Testis (tissue), 3 donors: ENCODE data around the gene GASK1A. TPM values are rescaled to one million over a fixed set of nuclear protein-coding genes. Genes with fewer than 3 reads are reported as not detected.

Source experiments
- DNase-seq: peaks from one replicate; pipeline ENCODE4 v3.0.0-alpha.2; 2019
- H3K27ac ChIP-seq, 2 donors: fragments of 200-600 bp; sonication (generic); one replicate each; pipeline ENCODE4 v1.5.1; 2019
- H3K27me3 ChIP-seq: fragments of 200-600 bp; sonication (generic); one replicate; pipeline ENCODE4 v1.5.1; 2019
- H3K36me3 ChIP-seq: fragments of 200-600 bp; sonication (generic); one replicate; pipeline ENCODE4 v1.5.1; 2017; ENCODE audit warnings: low read depth; ENCODE audit errors: missing control alignments
- H3K4me1 ChIP-seq: fragments of 200-600 bp; sonication (generic); one replicate; pipeline ENCODE4 v1.5.1; 2019
- H3K4me3 ChIP-seq, 2 donors: fragments of 200-600 bp; sonication (generic); one replicate each; pipeline ENCODE4 v1.5.1; 2017 to 2019
- H3K9me3 ChIP-seq: fragments of 200-600 bp; sonication (generic); one replicate; pipeline ENCODE4 v1.5.1; 2017
- CTCF ChIP-seq, 3 experiments: fragments of 450-650 bp in 2 of 3; fragments of 200-600 bp in 1 of 3; sonication (generic) in 1 of 3; IDR thresholded peaks; one replicate each; pipeline ENCODE4 v1.5.1; 2016 to 2019; ENCODE audit warnings: antibody characterized with exemption in 3 of 3, mild to moderate bottlenecking in 2 of 3, moderate library complexity in 1 of 3
- POLR2A ChIP-seq: fragments of 450-650 bp; IDR thresholded peaks from one replicate; pipeline ENCODE4 v1.6.1; 2017; ENCODE audit warnings: antibody characterized with exemption, mild to moderate bottlenecking, moderate library complexity
- WGBS, 2 donors: methylation state at CpG; one replicate each; pipeline ENCODE4 v1.1.5; 2018; 5-methylcytosine and 5-hydroxymethylcytosine counted together
- intact Hi-C: fragments of 100-400 bp; cut with DNase I; formaldehyde crosslinking; loops from one replicate; pipeline ENCODE4 v1.15.1; 2023; ENCODE audit warnings: low total_unique reads
- polyA plus RNA-seq: library from polyadenylated mRNA; stranded (reverse); fragments of 350-450 nt; fragmentation: Illumina TruSeq; extraction: RNeasy Lipid Tissue Mini Kit (QIAGEN cat#74804); gene quantifications from one replicate; pipeline ENCODE4 v1.2.3, GENCODE V29; 2014; ENCODE audit warnings: low read depth, low replicate concordance; ENCODE audit not compliant: insufficient read depth
- total RNA-seq, 2 donors: library from RNA; depleted of rRNA; stranded (reverse); fragments of >200 nt; gene quantifications; one replicate each; pipeline ENCODE4 v1.2.3, GENCODE V29; 2016

GASK1A gene
- total and polyA plus RNA-seq, 3 donors from 2014 or later, result 6.2 to 22.2 (median 18.7) TPM

GRCh38 chr3:43055806-43056770 lies 77.0 kb downstream of the GASK1A start:
- Histone ChIP-seq H3K27ac (no peak overlapping the region), H3K36me3 (no peaks in the 10 kb centered on the region), H3K4me3 (no peak overlapping the region), H3K4me1 (no peaks in the 10 kb centered on the region), H3K27me3 (no peaks in the 10 kb centered on the region), H3K9me3 (no peaks in the 10 kb centered on the region)
- DNase-seq, result no peak
- TF ChIP-seq CTCF (IDR thresholded peaks at IDR 0.05) (no peak), POLR2A (no peak)
- intact Hi-C loops, result no loop called here
- 90 to 94% methylated on average over 15 of the region's 15 CpGs for WGBS, 2 donors

GRCh38 chr3:43059456-43059855 lies 80.3 kb downstream of the GASK1A start:
- H3K4me1 ChIP-seq, result no peaks in the 10 kb centered on the region
- H3K27me3 ChIP-seq, result no peaks in the 10 kb centered on the region
- intact Hi-C loops, result no loop called here
- H3K27ac ChIP-seq, result no peak overlapping the region
- no peak overlapping the region for H3K4me3 ChIP-seq
- H3K9me3 ChIP-seq, result no peaks in the 10 kb centered on the region
- no peak for DNase-seq
- 86 to 87% methylated on average over 1 of the region's 1 CpG for WGBS, 2 donors
- no peak for TF ChIP-seq POLR2A
- TF ChIP-seq CTCF (IDR thresholded peaks at IDR 0.05), result no peak
- H3K36me3 ChIP-seq, result no peaks in the 10 kb centered on the region

GRCh38 chr3:43061101-43061895 lies 82.2 kb downstream of the GASK1A start:
- Histone ChIP-seq H3K4me3 (no peak overlapping the region), H3K9me3 (no peaks in the 10 kb centered on the region), H3K27ac (no peak overlapping the region), H3K4me1 (no peaks in the 10 kb centered on the region), H3K27me3 (no peaks in the 10 kb centered on the region), H3K36me3 (no peaks in the 10 kb centered on the region)
- intact Hi-C loops, result no loop called here
- DNase-seq, result no peak
- no peak for TF ChIP-seq CTCF (IDR thresholded peaks at IDR 0.05)
- no peak for TF ChIP-seq POLR2A
- WGBS, 2 donors, result 82 to 89% methylated on average over 8 of the region's 8 CpGs

DNA sequence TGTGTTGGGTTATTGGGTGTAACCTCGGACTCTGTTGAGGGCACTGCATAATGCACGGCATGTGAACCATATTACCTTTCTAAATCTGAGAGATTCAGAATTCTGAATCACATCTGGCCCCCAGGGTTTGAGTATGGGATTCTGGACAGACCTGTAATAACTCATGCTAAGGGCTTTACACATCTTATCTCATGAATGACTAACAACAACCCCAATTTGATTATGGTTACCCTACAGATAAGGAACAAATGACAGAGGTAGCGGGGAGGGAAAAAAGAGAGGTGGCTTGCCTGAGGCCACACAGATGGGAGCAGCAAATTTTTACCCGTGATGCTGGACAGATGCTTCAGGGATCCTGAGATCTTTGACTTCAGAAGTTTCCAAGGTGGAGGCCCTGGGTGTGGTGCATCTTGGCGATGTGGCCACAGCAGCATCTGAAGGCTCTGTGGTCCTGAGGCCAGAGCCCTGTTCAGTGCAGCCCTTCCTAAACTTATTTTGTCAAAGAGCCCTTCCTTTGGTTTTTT lies 83.0 kb downstream of the GASK1A start:
- no peak for DNase-seq
- intact Hi-C loops, result no loop called here
- H3K9me3 ChIP-seq, result no peaks in the 10 kb centered on the region
- TF ChIP-seq POLR2A (no peak), CTCF (IDR thresholded peaks at IDR 0.05) (no peak)
- no peaks in the 10 kb centered on the region for H3K27me3 ChIP-seq
- WGBS, 2 donors, result 93 to 94% methylated on average over 5 of the region's 5 CpGs
- H3K4me1 ChIP-seq, result no peaks in the 10 kb centered on the region
- no peaks in the 10 kb centered on the region for H3K36me3 ChIP-seq
- H3K4me3 ChIP-seq, result no peak overlapping the region
- no peak overlapping the region for H3K27ac ChIP-seq
